GM12892 (cell line): ENCODE measurements around the gene ZCCHC7.
"Not testable (repeated sequence)": the region's sequence is repeated elsewhere in the genome, so short reads cannot be mapped to it uniquely, and the experiment has no call there.

Source experiments
- DNase-seq: peaks from one replicate; pipeline ENCODE4 v3.0.0; 2011; ENCODE audit not compliant: insufficient read length
- FAIRE-seq: peaks from 2 replicates; lab custom pipeline; 2011; peaks lifted over from hg19 to GRCh38; lab: Jason Lieb, UNC
- POLR2A ChIP-seq: IDR thresholded peaks from 2 replicates; pipeline ENCODE4 v1.6.1; 2011; ENCODE audit warnings: low read depth, low read length, control low read depth
- POLR2AphosphoS5 ChIP-seq: IDR thresholded peaks from 2 replicates; pipeline ENCODE4 v1.6.1; 2011; ENCODE audit warnings: low read depth, low read length, control low read depth
- TAF1 ChIP-seq: IDR thresholded peaks from 2 replicates; pipeline ENCODE4 v1.6.1; 2011; ENCODE audit warnings: low read depth, mild to moderate bottlenecking, control low read depth, low read length, borderline replicate concordance

ZCCHC7 gene

GRCh38 chr9:37395229-37395628, 274.9 kb downstream of the ZCCHC7 start:
- DNase-seq (no peak), FAIRE-seq (no peak)
- no peak for TF ChIP-seq POLR2AphosphoS5
- TF ChIP-seq TAF1, result no peak
- TF ChIP-seq POLR2A, result no peak

DNA sequence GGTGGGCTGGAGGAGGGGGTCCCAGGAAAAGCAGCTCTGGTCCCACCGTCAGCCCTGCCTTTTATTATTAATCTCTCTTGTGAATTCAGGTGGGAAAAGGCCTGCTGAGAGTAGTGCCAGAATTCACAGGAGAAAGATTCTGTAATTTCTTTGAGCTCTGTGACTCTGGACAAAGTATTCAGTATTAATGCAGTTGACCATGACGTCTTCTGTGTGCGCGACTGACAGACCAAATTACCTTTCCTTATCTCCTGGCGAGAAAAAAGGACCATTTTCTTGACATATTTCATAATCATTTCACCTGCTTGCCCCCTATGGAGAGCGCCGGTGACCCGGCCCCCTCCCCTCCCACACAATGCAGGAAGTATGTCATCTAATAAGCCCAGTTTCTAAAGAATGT, 275.3 kb downstream of the ZCCHC7 start:
- TF ChIP-seq POLR2A (no peak), TAF1 (no peak), POLR2AphosphoS5 (no peak)
- DNase-seq (no peak), FAIRE-seq (peak; percentile 21)

- FAIRE-seq, DNase-seq: not testable (repeated sequence)
Measured at GRCh38 chr9:37397948-37398347, 277.6 kb downstream of the ZCCHC7 start.

DNA sequence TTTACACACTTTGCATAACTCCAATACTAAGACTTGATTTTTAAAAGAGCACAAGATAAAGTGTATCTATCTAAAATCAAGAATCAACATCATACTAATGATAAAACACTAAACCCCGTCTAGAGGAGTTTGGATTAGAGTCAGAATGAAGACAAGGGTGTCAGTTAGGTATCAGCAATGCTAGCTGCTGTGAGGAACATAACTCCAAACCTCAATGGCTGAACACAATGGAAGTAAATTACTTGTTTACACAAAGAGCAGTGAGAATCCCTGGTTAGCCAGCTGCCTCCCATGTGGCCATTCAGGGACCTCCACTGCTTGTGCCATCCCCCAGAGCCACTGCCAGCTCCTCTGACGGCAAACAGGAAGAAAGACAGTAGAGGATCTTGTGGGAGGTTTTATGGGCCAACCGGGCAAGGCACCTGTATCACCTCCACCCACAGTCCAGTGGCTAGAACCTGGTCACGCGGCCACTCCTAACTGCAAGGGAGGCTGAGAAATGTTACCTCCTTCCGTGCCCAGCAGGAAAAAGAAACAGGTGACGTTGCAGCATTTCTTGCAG, 278.2 kb downstream of the ZCCHC7 start:
- FAIRE-seq (peak; percentile 77), DNase-seq (no peak)
- TF ChIP-seq TAF1 (no peak), POLR2A (no peak), POLR2AphosphoS5 (no peak)

- TF ChIP-seq POLR2AphosphoS5 (no peak), POLR2A (no peak), TAF1 (no peak)
- no peak for DNase-seq
- no peak for FAIRE-seq
Measured at GRCh38 chr9:37399336-37399735, 279.0 kb downstream of the ZCCHC7 start.

DNA sequence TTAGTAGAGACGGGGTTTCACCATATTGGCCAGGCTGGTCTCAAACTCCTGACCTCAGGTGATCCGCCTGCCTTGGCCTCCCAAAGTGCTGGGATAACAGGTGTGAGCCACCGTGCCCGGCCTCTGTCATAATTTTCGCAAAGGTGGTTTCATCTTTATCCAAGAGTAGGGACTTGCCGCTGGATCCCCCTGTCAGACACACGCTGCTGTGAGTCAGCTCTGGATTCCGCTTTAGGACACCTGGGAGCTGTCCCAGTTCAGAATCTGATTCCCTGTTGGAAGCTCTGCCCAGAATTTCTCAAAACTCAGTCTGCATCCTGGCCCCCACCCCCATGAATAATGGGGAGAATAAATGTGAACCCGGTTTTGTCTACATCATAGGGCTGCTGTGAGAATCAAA, 284.2 kb downstream of the ZCCHC7 start:
- no peak for TF ChIP-seq POLR2AphosphoS5
- TF ChIP-seq TAF1, result no peak
- TF ChIP-seq POLR2A, result no peak
- DNase-seq (no peak), FAIRE-seq (no peak)

DNA sequence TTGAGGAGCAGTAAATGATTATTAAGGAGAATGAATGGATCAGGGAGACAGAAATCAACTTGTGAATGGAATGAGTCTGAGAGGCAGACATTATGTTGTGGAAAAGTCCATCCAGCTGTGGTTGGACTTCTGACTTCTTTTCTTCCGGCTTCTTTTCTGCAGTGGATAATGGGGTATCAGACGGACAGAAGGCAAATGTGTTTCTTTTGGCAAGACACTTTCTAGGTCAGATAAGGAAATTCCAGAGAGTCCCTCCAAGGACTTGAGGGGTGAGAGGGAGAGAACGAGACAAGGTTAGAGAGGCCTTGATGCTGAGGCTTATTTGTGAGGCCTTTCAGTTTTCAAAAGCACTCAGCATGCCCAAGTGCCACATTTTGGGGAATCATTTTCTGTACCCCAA, 285.0 kb downstream of the ZCCHC7 start:
- FAIRE-seq (no peak), DNase-seq (no peak)
- TF ChIP-seq POLR2AphosphoS5, result no peak
- TF ChIP-seq TAF1, result no peak
- no peak for TF ChIP-seq POLR2A

DNA sequence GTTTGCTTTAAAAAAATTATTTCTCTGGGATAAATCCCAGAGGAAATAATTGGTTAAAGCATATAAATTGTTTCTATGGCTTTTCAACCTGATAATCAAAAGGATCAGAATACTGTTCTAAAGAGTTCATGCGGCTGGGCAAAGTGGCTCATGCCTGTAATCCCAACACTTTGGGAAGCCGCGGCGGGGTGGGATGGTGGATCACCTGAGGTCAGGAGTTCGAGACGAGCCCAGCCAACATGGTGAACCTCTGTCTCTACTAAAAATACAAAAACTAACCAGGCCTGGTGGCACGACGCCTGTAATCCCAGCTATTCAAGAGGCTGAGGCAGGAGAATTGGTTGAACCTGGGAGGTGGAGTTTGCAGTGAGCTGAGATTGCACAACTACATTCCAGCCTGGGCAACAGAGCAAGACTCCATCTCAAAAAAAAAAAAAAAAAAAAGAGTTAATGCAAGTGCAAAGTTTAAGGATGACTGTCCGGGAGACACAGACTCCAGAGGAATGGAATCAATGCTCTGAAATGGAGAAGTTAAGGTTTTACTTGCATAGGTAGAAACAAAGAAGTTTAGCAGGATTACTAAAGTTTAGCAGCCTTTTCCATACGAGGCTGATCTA, 285.5 kb downstream of the ZCCHC7 start:
- no peak for DNase-seq

GRCh38 chr9:37406603-37407401, 286.4 kb downstream of the ZCCHC7 start:
- TF ChIP-seq POLR2AphosphoS5 (no peak), POLR2A (no peak)
- FAIRE-seq, result peak; percentile 81
- DNase-seq, result no peak

More for the DNA sequence above, 285.5 kb downstream of the ZCCHC7 start:
- FAIRE-seq, result no peak
- TF ChIP-seq POLR2AphosphoS5, result no peak
- TF ChIP-seq TAF1, result no peak
- TF ChIP-seq POLR2A, result no peak

- no peak for DNase-seq
- FAIRE-seq, result peak; percentile 17
- TF ChIP-seq POLR2A, result no peak
- TF ChIP-seq POLR2AphosphoS5, result no peak
- no peak for TF ChIP-seq TAF1
Measured at GRCh38 chr9:37407468-37407867, 287.1 kb downstream of the ZCCHC7 start.
